Measurements from ENCODE around the gene LPAR2.
A peak's percentile ranks its signal among the peaks of the same experiment; 100 is the strongest.

LPAR2 gene

GRCh38 chr19:19594381-19594780, 33.6 kb downstream of the LPAR2 start:
- no peak for DNase-seq

- no peak for DNase-seq
These were observed 35.3 kb downstream of the LPAR2 start for GRCh38 chr19:19592690-19593089.

GRCh38 chr19:19591133-19591825, 36.7 kb downstream of the LPAR2 start:
- DNase-seq = peak; percentile 53

GRCh38 chr19:19588546-19588945, 39.5 kb downstream of the LPAR2 start:
- DNase-seq = no peak

GRCh38 chr19:19587771-19588170, 40.2 kb downstream of the LPAR2 start:
- no peak for DNase-seq

GRCh38 chr19:19584356-19584755, 43.7 kb downstream of the LPAR2 start:
- DNase-seq = no peak

GRCh38 chr19:19582471-19582870, 45.5 kb downstream of the LPAR2 start:
- DNase-seq = no peak

- DNase-seq = no peak
These were observed 46.6 kb downstream of the LPAR2 start for GRCh38 chr19:19581391-19581790.

GRCh38 chr19:19580418-19580817, 47.6 kb downstream of the LPAR2 start:
- no peak for DNase-seq

GRCh38 chr19:19579533-19580361, 48.3 kb downstream of the LPAR2 start:
- no peak for DNase-seq

GRCh38 chr19:19578252-19578651, 49.8 kb downstream of the LPAR2 start:
- DNase-seq = no peak

GRCh38 chr19:19575411-19575810, 52.6 kb downstream of the LPAR2 start:
- DNase-seq = no peak

Data from GOT3 (cell line).